Right hindlimb (tissue), 1 donor: Measurements from ENCODE around the gene EBF3.

Experiments
- DNase-seq: peaks from one replicate; pipeline ENCODE4 v3.0.0-alpha.2; 2018

Gene EBF3

GRCh38 chr10:129850790-129851189, 113.3 kb downstream of the EBF3 start:
- no peak for DNase-seq

- DNase-seq, result no peak
Observed at GRCh38 chr10:129850316-129850715, 113.8 kb downstream of the EBF3 start.

GRCh38 chr10:129849853-129850252, 114.2 kb downstream of the EBF3 start:
- DNase-seq, result no peak

- DNase-seq, result no peak
Observed at GRCh38 chr10:129849452-129849750, 114.7 kb downstream of the EBF3 start.

- no peak for DNase-seq
Observed at GRCh38 chr10:129848696-129849451, 115.2 kb downstream of the EBF3 start.

- no peak for DNase-seq
Observed at GRCh38 chr10:129847741-129848483, 116.2 kb downstream of the EBF3 start.

GRCh38 chr10:129846991-129847391, 117.1 kb downstream of the EBF3 start:
- DNase-seq, result no peak

- DNase-seq, result no peak
Observed at GRCh38 chr10:129845111-129845753, 118.8 kb downstream of the EBF3 start.

GRCh38 chr10:129844216-129844766, 119.8 kb downstream of the EBF3 start:
- DNase-seq, result no peak

GRCh38 chr10:129843702-129844101, 120.4 kb downstream of the EBF3 start:
- DNase-seq, result no peak

- no peak for DNase-seq
Observed at GRCh38 chr10:129843131-129843541, 120.9 kb downstream of the EBF3 start.

- no peak for DNase-seq
Observed at GRCh38 chr10:129842031-129842430, 122.0 kb downstream of the EBF3 start.

- DNase-seq, result no peak
Observed at GRCh38 chr10:129841590-129841989, 122.5 kb downstream of the EBF3 start.

- DNase-seq, result no peak
Observed at GRCh38 chr10:129841071-129841470, 123.0 kb downstream of the EBF3 start.

- no peak for DNase-seq
Observed at GRCh38 chr10:129840196-129840590, 123.9 kb downstream of the EBF3 start.

GRCh38 chr10:129839285-129840195, 124.5 kb downstream of the EBF3 start:
- DNase-seq, result no peak

GRCh38 chr10:129838794-129839193, 125.3 kb downstream of the EBF3 start:
- DNase-seq, result no peak

GRCh38 chr10:129837909-129838582, 126.0 kb downstream of the EBF3 start:
- no peak for DNase-seq

GRCh38 chr10:129836253-129836652, 127.8 kb downstream of the EBF3 start:
- no peak for DNase-seq

GRCh38 chr10:129833994-129834739, 129.9 kb downstream of the EBF3 start:
- no peak for DNase-seq

GRCh38 chr10:129833468-129833950, 130.6 kb downstream of the EBF3 start:
- DNase-seq, result no peak
